Epithelial cell of esophagus (primary cell): ENCODE data around the gene SBK2.

Experiments used
- DNase-seq: peaks from one replicate; pipeline ENCODE4 v3.0.0; 2010; ENCODE audit warnings: low read depth
- H3K4me3 ChIP-seq: 2 replicates; pipeline ENCODE4 v1.5.1; 2011; ENCODE audit warnings: mild to moderate bottlenecking, low read length, control low read depth
- TF ChIP-seq, protein P1 (sequence below): IDR thresholded peaks from 2 replicates; pipeline ENCODE4 v1.5.1; 2011; ENCODE audit warnings: low read depth, mild to moderate bottlenecking, low read length, control low read depth, inconsistent platforms; ENCODE audit not compliant: insufficient read depth; ENCODE audit errors: missing control alignments

Gene SBK2

DNA sequence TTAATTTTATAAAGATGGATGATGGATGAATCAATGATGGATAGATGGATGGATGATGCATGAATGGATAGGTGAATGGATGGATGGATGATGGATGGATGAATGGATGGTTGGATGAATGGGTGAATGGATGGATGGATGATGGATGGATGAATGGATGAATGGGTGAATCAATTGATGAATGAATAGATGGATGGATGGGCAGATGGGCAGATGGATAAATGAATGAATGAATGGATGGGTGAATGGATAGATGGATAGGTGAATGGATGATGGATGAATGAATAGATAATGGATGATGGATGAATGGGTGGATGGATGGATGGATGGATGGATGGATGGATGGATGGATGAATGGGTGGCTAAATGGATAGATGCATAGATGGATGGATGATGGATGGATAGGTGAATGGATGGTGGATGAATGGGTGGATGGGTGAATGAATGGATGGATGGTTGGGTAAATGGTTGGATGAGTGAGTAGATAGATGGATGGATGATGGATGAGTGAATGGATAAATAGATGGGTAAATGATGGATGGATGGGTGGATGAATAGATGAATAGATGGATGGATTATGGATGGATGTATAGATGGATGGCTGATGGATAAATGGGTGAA, 30.9 kb upstream of the SBK2 start:
- DNase-seq, result no peak
- H3K4me3 ChIP-seq, result no peak overlapping the region
- TF ChIP-seq, protein P1, sequence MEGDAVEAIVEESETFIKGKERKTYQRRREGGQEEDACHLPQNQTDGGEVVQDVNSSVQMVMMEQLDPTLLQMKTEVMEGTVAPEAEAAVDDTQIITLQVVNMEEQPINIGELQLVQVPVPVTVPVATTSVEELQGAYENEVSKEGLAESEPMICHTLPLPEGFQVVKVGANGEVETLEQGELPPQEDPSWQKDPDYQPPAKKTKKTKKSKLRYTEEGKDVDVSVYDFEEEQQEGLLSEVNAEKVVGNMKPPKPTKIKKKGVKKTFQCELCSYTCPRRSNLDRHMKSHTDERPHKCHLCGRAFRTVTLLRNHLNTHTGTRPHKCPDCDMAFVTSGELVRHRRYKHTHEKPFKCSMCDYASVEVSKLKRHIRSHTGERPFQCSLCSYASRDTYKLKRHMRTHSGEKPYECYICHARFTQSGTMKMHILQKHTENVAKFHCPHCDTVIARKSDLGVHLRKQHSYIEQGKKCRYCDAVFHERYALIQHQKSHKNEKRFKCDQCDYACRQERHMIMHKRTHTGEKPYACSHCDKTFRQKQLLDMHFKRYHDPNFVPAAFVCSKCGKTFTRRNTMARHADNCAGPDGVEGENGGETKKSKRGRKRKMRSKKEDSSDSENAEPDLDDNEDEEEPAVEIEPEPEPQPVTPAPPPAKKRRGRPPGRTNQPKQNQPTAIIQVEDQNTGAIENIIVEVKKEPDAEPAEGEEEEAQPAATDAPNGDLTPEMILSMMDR, result no peak

DNA sequence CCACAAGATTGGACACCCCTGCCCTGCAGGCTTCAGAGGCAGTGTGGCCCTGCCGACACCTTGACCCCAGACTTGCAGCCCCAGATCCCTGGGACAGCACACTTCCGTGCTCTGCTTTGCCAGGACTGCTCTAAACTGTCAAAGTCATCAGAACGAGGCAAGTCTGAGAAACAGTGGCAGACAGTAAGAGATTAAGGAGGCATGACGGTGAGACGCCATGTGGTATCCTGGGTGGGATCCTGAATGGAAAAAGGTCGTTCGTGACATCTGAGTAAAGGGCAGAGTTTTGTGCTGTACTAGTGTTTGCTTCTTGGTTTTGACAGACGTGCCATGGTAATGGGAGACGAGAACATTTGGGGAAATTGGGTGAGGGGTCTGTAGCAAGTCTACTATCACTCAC, 29.9 kb upstream of the SBK2 start:
- TF ChIP-seq, protein P1, result no peak
- DNase-seq, result no peak
- H3K4me3 ChIP-seq, result no peak overlapping the region

DNA sequence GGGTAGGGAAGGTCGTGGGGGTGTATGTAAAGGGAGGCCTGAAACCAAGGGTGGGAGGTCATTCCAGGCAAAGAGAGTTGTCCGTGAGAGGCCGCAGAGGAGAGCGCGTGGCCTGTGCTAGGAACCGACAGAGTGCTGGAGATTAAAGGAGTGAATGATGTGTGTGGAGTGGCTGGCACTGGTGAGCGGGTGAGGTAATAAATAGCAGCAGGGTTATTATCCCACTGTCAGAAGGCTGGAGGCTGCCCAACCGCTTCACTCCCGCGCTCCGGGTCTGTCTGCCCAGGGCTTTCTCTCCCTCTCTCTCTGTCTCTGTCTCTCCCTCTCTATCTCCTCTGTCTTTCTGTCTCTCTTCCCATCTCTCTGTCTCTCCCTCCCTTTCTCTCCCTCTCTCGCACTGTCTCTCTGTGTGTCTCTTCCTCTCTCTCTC, 26.3 kb upstream of the SBK2 start:
- TF ChIP-seq, protein P1, result no peak
- DNase-seq, result no peak
- no peak overlapping the region for H3K4me3 ChIP-seq

DNA sequence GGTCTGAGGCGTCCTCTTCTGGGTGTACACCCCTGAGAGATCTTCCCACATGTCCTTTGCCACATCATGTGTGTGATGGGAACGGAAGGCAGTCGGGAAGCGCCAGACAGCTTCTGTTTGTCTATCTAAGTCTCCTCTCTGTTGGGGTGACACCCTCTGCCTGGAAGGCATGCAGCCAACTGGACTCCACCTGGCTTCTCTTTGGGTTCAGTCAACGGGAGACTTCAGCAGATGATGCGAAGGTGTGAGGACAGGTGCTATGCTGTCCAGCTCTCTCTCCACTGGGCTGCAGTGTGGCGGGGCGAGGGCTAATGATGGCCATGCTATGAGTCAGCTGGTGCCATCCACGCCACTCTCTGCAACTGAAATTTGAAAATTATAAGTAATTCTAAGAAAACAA, 22.8 kb upstream of the SBK2 start:
- no peak for DNase-seq
- TF ChIP-seq, protein P1, result no peak
- H3K4me3 ChIP-seq, result no peak overlapping the region

DNA sequence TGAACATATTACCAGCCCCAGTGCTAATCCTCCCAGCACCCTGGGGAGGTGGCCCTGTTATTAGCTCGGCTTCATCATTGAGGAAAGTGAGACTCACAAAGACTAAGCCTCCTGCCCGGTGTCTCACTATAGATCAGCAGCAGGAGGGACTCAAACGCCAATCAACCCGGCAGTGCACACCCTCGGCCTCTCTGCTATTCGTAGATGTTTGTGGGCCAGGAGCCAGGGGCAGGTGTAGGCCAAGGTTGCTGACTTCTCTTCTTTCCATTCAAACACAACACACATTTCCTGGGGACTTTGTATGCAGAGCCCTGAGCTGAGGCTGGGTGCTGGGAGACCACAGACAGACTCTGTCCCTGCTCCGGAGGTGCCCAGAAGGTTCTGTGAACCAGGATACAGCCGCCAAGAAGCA, 17.8 kb upstream of the SBK2 start:
- TF ChIP-seq, protein P1, result no peak
- no peak for DNase-seq

DNA sequence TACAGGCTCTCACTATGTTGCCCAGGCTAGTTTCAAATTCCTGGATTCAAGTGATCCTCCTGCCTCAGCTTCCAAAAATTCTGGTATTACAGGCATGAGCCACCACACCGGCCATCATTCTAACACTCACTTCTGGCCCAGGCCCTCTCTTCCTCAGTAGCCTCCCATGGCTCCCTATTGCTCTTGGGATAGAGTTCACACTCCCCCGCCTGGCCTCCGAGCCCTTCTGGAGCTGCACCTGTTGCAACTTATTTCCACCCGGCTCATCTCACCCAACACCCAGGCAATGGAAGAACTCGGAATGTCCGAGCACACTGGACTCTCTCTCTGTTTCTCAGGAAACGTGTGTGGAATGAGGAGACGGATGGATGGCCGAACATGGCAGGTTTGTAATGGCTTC, 17.4 kb upstream of the SBK2 start:
- no peak for DNase-seq
- TF ChIP-seq, protein P1, result no peak
- H3K4me3 ChIP-seq, result no peak overlapping the region

More for the DNA sequence above, 17.8 kb upstream of the SBK2 start:
- no peak overlapping the region for H3K4me3 ChIP-seq
